H1 (cell line): Measurements from ENCODE around the gene FAM53B. TPM values are rescaled to one million over a fixed set of nuclear protein-coding genes. Genes with fewer than 3 reads are reported as not detected.
"Not testable (repeated sequence)": the region's sequence is repeated elsewhere in the genome, so short reads cannot be mapped to it uniquely, and the experiment has no call there.

Experiments used
- CTCF ChIA-PET: fragments of 300-600 bp; sonication (Branson Sonifier 250); formaldehyde crosslinking; loops from one replicate; lab custom pipeline; 2021; ENCODE audit not compliant: partially characterized antibody; lab: Charles Lee
- POLR2A ChIA-PET: fragments of 300-600 bp; sonication (Branson Sonifier 250); formaldehyde crosslinking; loops from one replicate; lab custom pipeline; 2021; ENCODE audit warnings: inconsistent platforms; ENCODE audit not compliant: partially characterized antibody; lab: Charles Lee
- DNase-seq, 2 experiments: peaks; one replicate each; pipeline versions ENCODE4 v3.0.0 to v3.0.0-alpha.2; 2010 to 2022; ENCODE audit warnings: low spot score in 2 of 2, low read depth in 1 of 2, mixed read lengths in 1 of 2
- FAIRE-seq: peaks from 2 replicates; lab custom pipeline; 2011; peaks lifted over from hg19 to GRCh38; lab: Jason Lieb, UNC
- H2AFZ ChIP-seq: 2 replicates; pipeline ENCODE4 v1.8.1; 2012; ENCODE audit warnings: low read length, inconsistent platforms
- H2AK5ac ChIP-seq: 2 replicates; pipeline ENCODE4 v1.6.1; 2013; ENCODE audit warnings: low read depth, low read length
- H2BK120ac ChIP-seq: replicated peaks from 2 replicates; pipeline ENCODE3; 2013; ENCODE audit warnings: low read depth, low read length, inconsistent platforms
- H2BK12ac ChIP-seq: 2 replicates; pipeline ENCODE4 v1.6.1; 2013; ENCODE audit warnings: low read depth, low read length
- H2BK15ac ChIP-seq: 2 replicates; pipeline ENCODE4 v1.6.1; 2013; ENCODE audit warnings: low read length
- H2BK20ac ChIP-seq: 2 replicates; pipeline ENCODE4 v1.6.1; 2013; ENCODE audit warnings: low read length
- H2BK5ac ChIP-seq: 2 replicates; pipeline ENCODE4 v1.6.1; 2013; ENCODE audit warnings: low read depth, low read length
- H3K14ac ChIP-seq: 2 replicates; pipeline ENCODE4 v1.6.1; 2013; ENCODE audit warnings: inconsistent platforms; ENCODE audit not compliant: insufficient read length
- H3K18ac ChIP-seq: 2 replicates; pipeline ENCODE4 v1.6.1; 2013; ENCODE audit warnings: low read length; ENCODE audit errors: extremely low read depth
- H3K23ac ChIP-seq: 2 replicates; pipeline ENCODE4 v1.6.1; 2013; ENCODE audit warnings: inconsistent platforms; ENCODE audit not compliant: insufficient read length
- H3K23me2 ChIP-seq: 2 replicates; pipeline ENCODE4 v1.6.1; 2013; ENCODE audit warnings: low read depth, low read length
- H3K27ac ChIP-seq: 2 replicates; pipeline ENCODE4 v1.6.1; 2011; ENCODE audit warnings: low read depth, low read length, inconsistent platforms
- H3K27me3 ChIP-seq, 4 experiments: replicated peaks in 1 of 4; 1 replicate in 1 of 4; 2 replicates in 3 of 4; pipeline versions ENCODE4 v1.6.1 to v1.8.1; 2011 to 2013; ENCODE audit warnings: low read length in 3 of 4, mild to moderate bottlenecking in 3 of 4, inconsistent platforms in 2 of 4, mixed read lengths in 2 of 4, moderate library complexity in 1 of 4; ENCODE audit not compliant: control insufficient read depth in 3 of 4, insufficient read depth in 3 of 4; ENCODE audit errors: extremely low read depth in 1 of 4
- H3K36me3 ChIP-seq, 4 experiments: 2 replicates each; pipeline versions ENCODE4 v1.6.1 to v1.8.1; 2011 to 2013; ENCODE audit warnings: mild to moderate bottlenecking in 4 of 4, low read length in 3 of 4, moderate library complexity in 2 of 4, control low read depth in 1 of 4, inconsistent platforms in 1 of 4; ENCODE audit not compliant: insufficient read depth in 4 of 4, control insufficient read depth in 2 of 4
- H3K4ac ChIP-seq: replicated peaks from 2 replicates; pipeline ENCODE3; 2013; ENCODE audit warnings: low read length, low read depth, mixed read lengths, inconsistent platforms; ENCODE audit not compliant: insufficient read length
- H3K4me1 ChIP-seq, 4 experiments: replicated peaks in 1 of 4; 1 replicate in 1 of 4; 2 replicates in 3 of 4; pipeline versions ENCODE4 v1.6.1 to v1.8.1; 2011 to 2013; ENCODE audit warnings: low read length in 3 of 4, inconsistent platforms in 2 of 4, mixed read lengths in 1 of 4; ENCODE audit not compliant: insufficient read depth in 4 of 4, control insufficient read depth in 3 of 4
- H3K4me2 ChIP-seq, 2 experiments: 2 replicates each; pipeline versions ENCODE4 v1.6.1 to v1.8.1; 2011 to 2013; ENCODE audit warnings: low read depth in 2 of 2, low read length in 2 of 2, control low read depth in 1 of 2, inconsistent platforms in 1 of 2, mild to moderate bottlenecking in 1 of 2; ENCODE audit not compliant: insufficient read depth in 1 of 2
- H3K4me3 ChIP-seq, 4 experiments: fragments of 200-600, 300-600 bp in 1 of 4; sonication (generic), shearing (Covaris generic), sonication (Bioruptor Twin) in 1 of 4; 2 replicates each; pipeline versions ENCODE4 v1.5.1 to v1.8.1; 2011 to 2016; ENCODE audit warnings: low read length in 4 of 4, low read depth in 3 of 4, control low read depth in 2 of 4, inconsistent platforms in 2 of 4, mild to moderate bottlenecking in 2 of 4, mixed read lengths in 1 of 4, moderate library complexity in 1 of 4; ENCODE audit not compliant: insufficient read depth in 2 of 4; ENCODE audit errors: extremely low read depth in 1 of 4
- H3K56ac ChIP-seq: replicated peaks from 2 replicates; pipeline ENCODE3; 2013; ENCODE audit warnings: low read depth, mild to moderate bottlenecking, mixed read lengths, low read length, inconsistent platforms; ENCODE audit not compliant: insufficient read length
- H3K79me1 ChIP-seq: 2 replicates; pipeline ENCODE4 v1.6.1; 2013; ENCODE audit warnings: low read depth, low read length, control low read depth
- H3K79me2 ChIP-seq, 2 experiments: 2 replicates each; pipeline versions ENCODE4 v1.6.1 to v1.8.1; 2012 to 2013; ENCODE audit warnings: low read length in 2 of 2, mild to moderate bottlenecking in 2 of 2, inconsistent platforms in 1 of 2; ENCODE audit not compliant: insufficient read depth in 2 of 2, control insufficient read depth in 1 of 2
- H3K9ac ChIP-seq, 4 experiments: replicated peaks in 1 of 4; 1 replicate in 1 of 4; 2 replicates in 3 of 4; pipeline versions ENCODE4 v1.6.1 to v1.8.1; 2011 to 2013; ENCODE audit warnings: low read depth in 3 of 4, low read length in 3 of 4, control low read depth in 2 of 4, mild to moderate bottlenecking in 2 of 4, moderate library complexity in 2 of 4, inconsistent platforms in 1 of 4; ENCODE audit errors: extremely low read depth in 1 of 4
- H3K9me3 ChIP-seq, 2 experiments: 2 replicates each; pipeline versions ENCODE4 v1.6.1 to v1.8.1; 2012 to 2013; ENCODE audit warnings: mild to moderate bottlenecking in 2 of 2, moderate library complexity in 2 of 2, control low read depth in 1 of 2, inconsistent platforms in 1 of 2, low read depth in 1 of 2, low read length in 1 of 2, mixed read lengths in 1 of 2; ENCODE audit not compliant: insufficient read depth in 2 of 2
- H4K20me1 ChIP-seq, 2 experiments: replicated peaks in 1 of 2; 2 replicates each; pipeline versions ENCODE3 to v1.8.1; 2011 to 2013; ENCODE audit warnings: inconsistent platforms in 2 of 2, low read length in 2 of 2, mild to moderate bottlenecking in 1 of 2; ENCODE audit not compliant: insufficient read depth in 2 of 2, control insufficient read depth in 1 of 2
- H4K5ac ChIP-seq: 2 replicates; pipeline ENCODE4 v1.6.1; 2013; ENCODE audit warnings: low read length, low read depth, mixed read lengths, inconsistent platforms; ENCODE audit not compliant: insufficient read length
- H4K8ac ChIP-seq: 2 replicates; pipeline ENCODE4 v1.8.0; 2013; ENCODE audit warnings: mild to moderate bottlenecking, moderate library complexity, low read length, inconsistent platforms; ENCODE audit not compliant: insufficient read depth; ENCODE audit errors: extremely low read depth
- H4K91ac ChIP-seq: replicated peaks from 2 replicates; pipeline ENCODE3; 2013; ENCODE audit warnings: low read length, mixed read lengths, inconsistent platforms; ENCODE audit not compliant: insufficient read length
- WGBS, 2 experiments: shearing (Covaris generic) in 1 of 2; methylation state at CpG; one replicate each; pipeline versions ENCODE4 v1.1.6 to v1.1.7; 2013 to 2015; ENCODE audit warnings: low lambda C conversion rate in 2 of 2, mixed read lengths in 2 of 2, inconsistent platforms in 1 of 2, low coverage in 1 of 2, missing lambda C conversion rate in 1 of 2; ENCODE audit not compliant: insufficient replicate concordance in 2 of 2, insufficient coverage in 1 of 2, insufficient read length in 1 of 2; ENCODE audit errors: extremely low coverage in 1 of 2, missing lambda C conversion rate in 1 of 2; 5-methylcytosine and 5-hydroxymethylcytosine counted together
- polyA plus RNA-seq, 7 experiments: library from polyadenylated mRNA; depleted of rRNA in 3 of 7; stranded (reverse) in 5 of 7; unstranded in 2 of 7; fragments of >200 nt in 5 of 7; fragments of 200-250 nt in 2 of 7; gene quantifications; 1 replicate in 5 of 7; 2 replicates in 1 of 7; 4 replicates in 1 of 7; pipeline versions ENCODE4 v1.2.1 to v1.2.3, GENCODE V29; 2011 to 2013; ENCODE audit warnings: missing spikeins in 2 of 7, mixed read lengths in 2 of 7
- total RNA-seq: library from RNA; stranded (reverse); fragmentation: NEBNext Ultra II Directional; extraction: Animal tissue kit (Norgen Biotek cat#: 25700); gene quantifications from 2 replicates; pipeline ENCODE4 v1.2.1, GENCODE V29; 2021

FAM53B gene
- total and polyA plus RNA-seq, 2 of the 8 experiments (the other 6 are each of a cell fraction or from before 2014, with no cell fraction given) = 5.3 to 14.4 TPM

GRCh38 chr10:124746447-124746846 lies 2.3 kb upstream of the FAM53B start:
- WGBS, 2 experiments = 95% methylated on average over 8 of the region's 8 CpGs; no CpG with 5 or more reads in 1 of the 2 experiments
- H2BK5ac ChIP-seq, H3K79me1 ChIP-seq, H2BK120ac ChIP-seq, H2BK20ac ChIP-seq, H2AFZ ChIP-seq, H3K14ac ChIP-seq, H3K79me2 ChIP-seq, H3K27ac ChIP-seq, H4K91ac ChIP-seq, FAIRE-seq, H2BK15ac ChIP-seq, H3K9me3 ChIP-seq, H3K4me2 ChIP-seq, H3K4ac ChIP-seq, H4K8ac ChIP-seq, H2BK12ac ChIP-seq, H4K20me1 ChIP-seq, H3K9ac ChIP-seq, DNase-seq, H3K18ac ChIP-seq, H4K5ac ChIP-seq, H2AK5ac ChIP-seq, H3K36me3 ChIP-seq, H3K4me3 ChIP-seq, H3K56ac ChIP-seq, H3K23ac ChIP-seq: not testable (repeated sequence)
- Histone ChIP-seq H3K23me2 (peaks cover 14% of the 10 kb centered on the region), H3K27me3 (peaks cover 1 to 21% (median 14%) of the 10 kb centered on the region in 4 experiments; a peak in 6 of 7 replicates), H3K4me1 (peaks cover 0 to 15% (median 12%) of the 10 kb centered on the region in 4 experiments; a peak in 5 of 7 replicates)
- POLR2A ChIA-PET = interaction anchor here (1.2 to 2.4 kb wide), 2 partner anchors 10 to 55 kb away, joined by 3 to 13 read pairs; partner anchors contain the start of gene ABRAXAS2
- CTCF ChIA-PET = interaction anchor here (0.8 to 4.1 kb wide), 25 partner anchors 9 to 214 kb away, joined by 3 to 21 read pairs (median 4); no protein-coding TSS in a partner anchor
